ENCODE data around the gene GMEB2.
A peak's percentile ranks its signal among the peaks of the same experiment; 100 is the strongest.
"Not testable (repeated sequence)": the region's sequence is repeated elsewhere in the genome, so short reads cannot be mapped to it uniquely, and the experiment has no call there.

GMEB2 gene

GRCh38 chr20:63560333-63560805 is 66.5 kb downstream of the GMEB2 start:
- no peak for DNase-seq (ENCODE audit: low spot score)

- DNase-seq (ENCODE audit: low spot score) = not testable (repeated sequence)
Observed at GRCh38 chr20:63559485-63560332, 67.2 kb downstream of the GMEB2 start.

GRCh38 chr20:63558804-63559484 is 68.0 kb downstream of the GMEB2 start:
- DNase-seq (ENCODE audit: low spot score) = no peak

GRCh38 chr20:63557481-63557891 is 69.4 kb downstream of the GMEB2 start:
- no peak for DNase-seq (ENCODE audit: low spot score)

- no peak for DNase-seq (ENCODE audit: low spot score)
Observed at GRCh38 chr20:63556873-63557478, 69.9 kb downstream of the GMEB2 start.

- DNase-seq (ENCODE audit: low spot score) = no peak
Observed at GRCh38 chr20:63555661-63556381, 71.1 kb downstream of the GMEB2 start.

- DNase-seq (ENCODE audit: low spot score) = no peak
Observed at GRCh38 chr20:63554361-63555278, 72.3 kb downstream of the GMEB2 start.

GRCh38 chr20:63553933-63554290 is 73.0 kb downstream of the GMEB2 start, which contains the start of gene FNDC11:
FNDC11 (plus strand) TSS chr20:63554159; CDS start chr20:63555664, 1,505 bp downstream.
- DNase-seq (ENCODE audit: low spot score) = peak; percentile 73

GRCh38 chr20:63553251-63553932 is 73.5 kb downstream of the GMEB2 start:
- peak; percentile 88 for DNase-seq (ENCODE audit: low spot score)

- no peak for DNase-seq (ENCODE audit: low spot score)
Observed at GRCh38 chr20:63552481-63553249, 74.2 kb downstream of the GMEB2 start.

GRCh38 chr20:63551068-63551467 is 75.8 kb downstream of the GMEB2 start:
- DNase-seq (ENCODE audit: low spot score) = no peak

GRCh38 chr20:63549679-63550282 is 77.1 kb downstream of the GMEB2 start:
- no peak for DNase-seq (ENCODE audit: low spot score)

GRCh38 chr20:63549019-63549418 is 77.9 kb downstream of the GMEB2 start:
- DNase-seq (ENCODE audit: low spot score) = no peak

- no peak for DNase-seq (ENCODE audit: low spot score)
Observed at GRCh38 chr20:63548542-63548941, 78.4 kb downstream of the GMEB2 start.

GRCh38 chr20:63547725-63548480 is 79.0 kb downstream of the GMEB2 start, which contains the start of gene SRMS:
SRMS (minus strand) TSS chr20:63547749; CDS start chr20:63547463, 286 bp downstream.
- no peak for DNase-seq (ENCODE audit: low spot score)

GRCh38 chr20:63546956-63547724 is 79.8 kb downstream of the GMEB2 start:
- DNase-seq (ENCODE audit: low spot score) = no peak

- DNase-seq (ENCODE audit: low spot score) = no peak
Observed at GRCh38 chr20:63546256-63546955, 80.5 kb downstream of the GMEB2 start.
